ENCODE measurements around the gene METTL18.
"Not testable (repeated sequence)": the region's sequence is repeated elsewhere in the genome, so short reads cannot be mapped to it uniquely, and the experiment has no call there.

Gene METTL18

GRCh38 chr1:169794530-169795416 is at the start of gene METTL18:
Gene METTL18, minus strand, starts transcription at chr1:169794907. Its CDS starts 1,212 bp downstream, at chr1:169793695.
- peak; percentile 89 to 91 for DNase-seq (ENCODE audit: low read depth in 2 of 2)

GRCh38 chr1:169838942-169839341 is 44.2 kb upstream of the METTL18 start:
- DNase-seq (ENCODE audit: low read depth in 2 of 2) = no peak

- DNase-seq (ENCODE audit: low read depth in 2 of 2) = no peak
Observed at GRCh38 chr1:169836198-169836597, 41.5 kb upstream of the METTL18 start.

- no peak for DNase-seq (ENCODE audit: low read depth in 2 of 2)
Observed at GRCh38 chr1:169835647-169836046, 40.9 kb upstream of the METTL18 start.

GRCh38 chr1:169834869-169835268 is 40.2 kb upstream of the METTL18 start:
- DNase-seq (ENCODE audit: low read depth in 2 of 2) = no peak

- no peak for DNase-seq (ENCODE audit: low read depth in 2 of 2)
Observed at GRCh38 chr1:169833179-169833901, 38.6 kb upstream of the METTL18 start.

- DNase-seq (ENCODE audit: low read depth in 2 of 2) = no peak
Observed at GRCh38 chr1:169829671-169830070, 35.0 kb upstream of the METTL18 start.

- no peak for DNase-seq (ENCODE audit: low read depth in 2 of 2)
Observed at GRCh38 chr1:169824153-169824552, 29.4 kb upstream of the METTL18 start.

- no peak for DNase-seq (ENCODE audit: low read depth in 2 of 2)
Observed at GRCh38 chr1:169821500-169821899, 26.8 kb upstream of the METTL18 start.

- DNase-seq (ENCODE audit: low read depth in 2 of 2) = no peak
Observed at GRCh38 chr1:169816617-169817016, 21.9 kb upstream of the METTL18 start.

- DNase-seq (ENCODE audit: low read depth in 2 of 2) = no peak
Observed at GRCh38 chr1:169814265-169814664, 19.6 kb upstream of the METTL18 start.

GRCh38 chr1:169812131-169812530 is 17.4 kb upstream of the METTL18 start:
- DNase-seq (ENCODE audit: low read depth in 2 of 2) = no peak

- DNase-seq (ENCODE audit: low read depth in 2 of 2) = not testable (repeated sequence)
Observed at GRCh38 chr1:169811418-169812035, 16.8 kb upstream of the METTL18 start.

GRCh38 chr1:169809370-169810095 is 14.8 kb upstream of the METTL18 start:
- DNase-seq (ENCODE audit: low read depth in 2 of 2) = no peak

- no peak for DNase-seq (ENCODE audit: low read depth in 2 of 2)
Observed at GRCh38 chr1:169804941-169805340, 10.2 kb upstream of the METTL18 start.

GRCh38 chr1:169802888-169803287 is 8.2 kb upstream of the METTL18 start:
- DNase-seq (ENCODE audit: low read depth in 2 of 2) = no peak

- no peak for DNase-seq (ENCODE audit: low read depth in 2 of 2)
Observed at GRCh38 chr1:169797281-169797680, 2.6 kb upstream of the METTL18 start.

GRCh38 chr1:169796274-169796810 is 1.6 kb upstream of the METTL18 start:
- no peak for DNase-seq (ENCODE audit: low read depth in 2 of 2)

- DNase-seq (ENCODE audit: low read depth in 2 of 2) = no peak
Observed at GRCh38 chr1:169795687-169796086, 980 bp upstream of the METTL18 start.

- DNase-seq (ENCODE audit: low read depth in 2 of 2) = no peak
Observed at GRCh38 chr1:169793730-169794129, 977 bp downstream of the METTL18 start.

- no peak for DNase-seq (ENCODE audit: low read depth in 2 of 2)
Observed at GRCh38 chr1:169788402-169788801, 6.3 kb downstream of the METTL18 start.

Data from fibroblast of skin of left biceps (primary cell).